ENCODE data around the gene CDC42BPB.

Gene CDC42BPB

DNA sequence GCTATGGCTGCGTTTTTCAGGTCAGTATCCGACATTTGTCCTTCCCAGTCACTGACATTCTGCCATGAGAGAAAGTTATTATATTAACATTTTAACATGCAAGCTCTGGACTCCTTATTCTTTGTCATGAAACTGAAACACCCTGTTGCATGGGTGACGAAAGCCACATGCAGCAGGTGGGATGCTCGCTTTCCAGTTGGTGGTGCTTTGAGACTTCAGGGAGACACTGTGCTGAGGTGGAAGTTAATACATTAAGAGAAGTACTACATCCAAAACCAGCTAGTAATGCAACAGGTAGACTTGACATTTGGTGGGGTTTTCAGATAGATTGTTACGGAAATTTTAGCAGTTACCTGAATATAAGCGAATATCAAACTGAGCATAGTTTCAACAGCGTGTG lies 167.7 kb downstream of the CDC42BPB start:
- Histone ChIP-seq H3K9me3 (ENCODE audit: control insufficient read depth, insufficient read depth, low read depth, low read length) (no peaks in the 10 kb centered on the region), H3K4me1 (ENCODE audit: control insufficient read depth, insufficient read depth, low read length) (no peaks in the 10 kb centered on the region), H3K36me3 (ENCODE audit: control insufficient read depth in 2 of 2, insufficient read depth in 1 of 2, low read length in 2 of 2) (peaks cover 0 to 71% of the 10 kb centered on the region in 2 experiments; a peak in 2 of 3 replicates), H3K4me3 (ENCODE audit: low read depth, low read length) (no peak overlapping the region), H3K27ac (ENCODE audit: extremely low read depth, low read depth, low read length) (no peak overlapping the region)
- POLR2A ChIA-PET = no interaction called here
- CTCF ChIA-PET = no interaction called here
- TF ChIP-seq SCRT2 (tag by site-specific recombination; IDR thresholded peaks at IDR 0.05) (peak; percentile 92), ZNF561 (tag by site-specific recombination; IDR thresholded peaks at IDR 0.05; ENCODE audit: borderline replicate concordance) (no peak), SCRT1 (tag by site-specific recombination; IDR thresholded peaks at IDR 0.05; ENCODE audit: borderline replicate concordance) (peak; percentile 76)

DNA sequence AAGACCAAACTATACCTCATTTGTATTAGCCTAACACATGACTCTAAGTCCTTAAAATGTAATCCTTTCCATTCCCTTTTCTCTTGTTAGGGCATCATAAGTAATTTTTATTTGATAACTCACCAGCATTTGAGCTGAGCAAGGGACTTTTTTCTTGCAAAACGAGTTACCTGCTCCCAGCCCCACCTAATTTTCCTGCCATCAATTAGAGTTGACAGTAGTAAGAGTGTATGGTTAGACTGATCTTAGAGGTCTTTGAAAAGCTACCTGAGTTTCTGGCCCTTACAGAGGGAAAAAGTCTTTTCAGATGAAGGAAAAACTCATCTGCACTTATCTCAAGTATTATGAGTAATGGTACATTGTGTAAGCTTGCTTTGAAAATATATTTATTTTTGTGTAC lies 168.6 kb downstream of the CDC42BPB start:
- no peak overlapping the region for H3K27ac ChIP-seq (ENCODE audit: extremely low read depth, low read depth, low read length)
- TF ChIP-seq, protein P1, sequence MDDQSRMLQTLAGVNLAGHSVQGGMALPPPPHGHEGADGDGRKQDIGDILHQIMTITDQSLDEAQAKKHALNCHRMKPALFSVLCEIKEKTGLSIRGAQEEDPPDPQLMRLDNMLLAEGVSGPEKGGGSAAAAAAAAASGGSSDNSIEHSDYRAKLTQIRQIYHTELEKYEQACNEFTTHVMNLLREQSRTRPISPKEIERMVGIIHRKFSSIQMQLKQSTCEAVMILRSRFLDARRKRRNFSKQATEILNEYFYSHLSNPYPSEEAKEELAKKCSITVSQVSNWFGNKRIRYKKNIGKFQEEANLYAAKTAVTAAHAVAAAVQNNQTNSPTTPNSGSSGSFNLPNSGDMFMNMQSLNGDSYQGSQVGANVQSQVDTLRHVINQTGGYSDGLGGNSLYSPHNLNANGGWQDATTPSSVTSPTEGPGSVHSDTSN (CRISPR knock-in tag; IDR thresholded peaks at IDR 0.05) = no peak
- TF ChIP-seq, protein P2, sequence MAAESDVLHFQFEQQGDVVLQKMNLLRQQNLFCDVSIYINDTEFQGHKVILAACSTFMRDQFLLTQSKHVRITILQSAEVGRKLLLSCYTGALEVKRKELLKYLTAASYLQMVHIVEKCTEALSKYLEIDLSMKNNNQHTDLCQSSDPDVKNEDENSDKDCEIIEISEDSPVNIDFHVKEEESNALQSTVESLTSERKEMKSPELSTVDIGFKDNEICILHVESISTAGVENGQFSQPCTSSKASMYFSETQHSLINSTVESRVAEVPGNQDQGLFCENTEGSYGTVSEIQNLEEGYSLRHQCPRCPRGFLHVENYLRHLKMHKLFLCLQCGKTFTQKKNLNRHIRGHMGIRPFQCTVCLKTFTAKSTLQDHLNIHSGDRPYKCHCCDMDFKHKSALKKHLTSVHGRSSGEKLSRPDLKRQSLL (tag by site-specific recombination; IDR thresholded peaks at IDR 0.05) = no peak
- TF ChIP-seq ZNF2 (tag by site-specific recombination; IDR thresholded peaks at IDR 0.05) = no peak
- TF ChIP-seq, protein P3, sequence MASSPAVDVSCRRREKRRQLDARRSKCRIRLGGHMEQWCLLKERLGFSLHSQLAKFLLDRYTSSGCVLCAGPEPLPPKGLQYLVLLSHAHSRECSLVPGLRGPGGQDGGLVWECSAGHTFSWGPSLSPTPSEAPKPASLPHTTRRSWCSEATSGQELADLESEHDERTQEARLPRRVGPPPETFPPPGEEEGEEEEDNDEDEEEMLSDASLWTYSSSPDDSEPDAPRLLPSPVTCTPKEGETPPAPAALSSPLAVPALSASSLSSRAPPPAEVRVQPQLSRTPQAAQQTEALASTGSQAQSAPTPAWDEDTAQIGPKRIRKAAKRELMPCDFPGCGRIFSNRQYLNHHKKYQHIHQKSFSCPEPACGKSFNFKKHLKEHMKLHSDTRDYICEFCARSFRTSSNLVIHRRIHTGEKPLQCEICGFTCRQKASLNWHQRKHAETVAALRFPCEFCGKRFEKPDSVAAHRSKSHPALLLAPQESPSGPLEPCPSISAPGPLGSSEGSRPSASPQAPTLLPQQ (tag by site-specific recombination; IDR thresholded peaks at IDR 0.05) = no peak
- TF ChIP-seq, protein P4, sequence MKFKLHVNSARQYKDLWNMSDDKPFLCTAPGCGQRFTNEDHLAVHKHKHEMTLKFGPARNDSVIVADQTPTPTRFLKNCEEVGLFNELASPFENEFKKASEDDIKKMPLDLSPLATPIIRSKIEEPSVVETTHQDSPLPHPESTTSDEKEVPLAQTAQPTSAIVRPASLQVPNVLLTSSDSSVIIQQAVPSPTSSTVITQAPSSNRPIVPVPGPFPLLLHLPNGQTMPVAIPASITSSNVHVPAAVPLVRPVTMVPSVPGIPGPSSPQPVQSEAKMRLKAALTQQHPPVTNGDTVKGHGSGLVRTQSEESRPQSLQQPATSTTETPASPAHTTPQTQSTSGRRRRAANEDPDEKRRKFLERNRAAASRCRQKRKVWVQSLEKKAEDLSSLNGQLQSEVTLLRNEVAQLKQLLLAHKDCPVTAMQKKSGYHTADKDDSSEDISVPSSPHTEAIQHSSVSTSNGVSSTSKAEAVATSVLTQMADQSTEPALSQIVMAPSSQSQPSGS (tag by site-specific recombination; IDR thresholded peaks at IDR 0.05; ENCODE audit: low read depth) = no peak
- TF ChIP-seq ZNF626 (tag by site-specific recombination; IDR thresholded peaks at IDR 0.05) = no peak
- no peak for TF ChIP-seq ZNF274 (IDR thresholded peaks at IDR 0.05; ENCODE audit: low read length)
- TF ChIP-seq ZNF274 (tag by site-specific recombination; IDR thresholded peaks at IDR 0.05; ENCODE audit: borderline replicate concordance) = no peak
- TF ChIP-seq SCRT2 (tag by site-specific recombination; IDR thresholded peaks at IDR 0.05) = no peak
- TF ChIP-seq ZNF555 (tag by site-specific recombination; conservative IDR thresholded peaks at IDR 0.05) = no peak
- TF ChIP-seq, protein P5, sequence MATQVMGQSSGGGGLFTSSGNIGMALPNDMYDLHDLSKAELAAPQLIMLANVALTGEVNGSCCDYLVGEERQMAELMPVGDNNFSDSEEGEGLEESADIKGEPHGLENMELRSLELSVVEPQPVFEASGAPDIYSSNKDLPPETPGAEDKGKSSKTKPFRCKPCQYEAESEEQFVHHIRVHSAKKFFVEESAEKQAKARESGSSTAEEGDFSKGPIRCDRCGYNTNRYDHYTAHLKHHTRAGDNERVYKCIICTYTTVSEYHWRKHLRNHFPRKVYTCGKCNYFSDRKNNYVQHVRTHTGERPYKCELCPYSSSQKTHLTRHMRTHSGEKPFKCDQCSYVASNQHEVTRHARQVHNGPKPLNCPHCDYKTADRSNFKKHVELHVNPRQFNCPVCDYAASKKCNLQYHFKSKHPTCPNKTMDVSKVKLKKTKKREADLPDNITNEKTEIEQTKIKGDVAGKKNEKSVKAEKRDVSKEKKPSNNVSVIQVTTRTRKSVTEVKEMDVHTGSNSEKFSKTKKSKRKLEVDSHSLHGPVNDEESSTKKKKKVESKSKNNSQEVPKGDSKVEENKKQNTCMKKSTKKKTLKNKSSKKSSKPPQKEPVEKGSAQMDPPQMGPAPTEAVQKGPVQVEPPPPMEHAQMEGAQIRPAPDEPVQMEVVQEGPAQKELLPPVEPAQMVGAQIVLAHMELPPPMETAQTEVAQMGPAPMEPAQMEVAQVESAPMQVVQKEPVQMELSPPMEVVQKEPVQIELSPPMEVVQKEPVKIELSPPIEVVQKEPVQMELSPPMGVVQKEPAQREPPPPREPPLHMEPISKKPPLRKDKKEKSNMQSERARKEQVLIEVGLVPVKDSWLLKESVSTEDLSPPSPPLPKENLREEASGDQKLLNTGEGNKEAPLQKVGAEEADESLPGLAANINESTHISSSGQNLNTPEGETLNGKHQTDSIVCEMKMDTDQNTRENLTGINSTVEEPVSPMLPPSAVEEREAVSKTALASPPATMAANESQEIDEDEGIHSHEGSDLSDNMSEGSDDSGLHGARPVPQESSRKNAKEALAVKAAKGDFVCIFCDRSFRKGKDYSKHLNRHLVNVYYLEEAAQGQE (tag by site-specific recombination; IDR thresholded peaks at IDR 0.05) = no peak
- no peak for TF ChIP-seq FEZF1 (tag by site-specific recombination; IDR thresholded peaks at IDR 0.05)
- TF ChIP-seq ZNF354C (tag by site-specific recombination; IDR thresholded peaks at IDR 0.05; ENCODE audit: borderline replicate concordance, low read depth) = no peak
- no peaks in the 10 kb centered on the region for H3K4me1 ChIP-seq (ENCODE audit: control insufficient read depth, insufficient read depth, low read length)
- no peak overlapping the region for H3K4me3 ChIP-seq (ENCODE audit: low read depth, low read length)
- H3K36me3 ChIP-seq (ENCODE audit: control insufficient read depth in 2 of 2, insufficient read depth in 1 of 2, low read length in 2 of 2) = peaks cover 0 to 71% of the 10 kb centered on the region in 2 experiments; a peak in 2 of 3 replicates
- no peaks in the 10 kb centered on the region for H3K9me3 ChIP-seq (ENCODE audit: control insufficient read depth, insufficient read depth, low read depth, low read length)
- ChIA-PET CTCF (no interaction called here), POLR2A (no interaction called here)
